ENCODE data around the gene SPOCK1. TPM values are rescaled to one million over a fixed set of nuclear protein-coding genes. Genes with fewer than 3 reads are reported as not detected.

SPOCK1 gene
- total and polyA plus RNA-seq, 7 experiments from 2014 or later = 2.8 TPM; not detected in 6

GRCh38 chr5:137096149-137097103, 402.7 kb downstream of the SPOCK1 start:
- H3K27ac Mint-ChIP-seq = no peak overlapping the region
- H3K36me3 ChIP-seq (ENCODE audit: control insufficient read depth in 2 of 3, insufficient read depth in 3 of 3, low read length in 3 of 3) = no peaks in the 10 kb centered on the region
- ATAC-seq = no peak
- no peaks in the 10 kb centered on the region for H3K9me3 ChIP-seq (ENCODE audit: control insufficient read depth in 2 of 3, low read length in 3 of 3)
- H3K4me1 Mint-ChIP-seq = no peaks in the 10 kb centered on the region
- no peak overlapping the region for H3K4me3 Mint-ChIP-seq
- DNase-seq = no peak
- intact Hi-C loops (cut with micrococcal nuclease) = no loop called here
- CTCF ChIA-PET = no interaction called here
- H3K27me3 Mint-ChIP-seq = peaks cover 0 to 12% (median under 1%) of the 10 kb centered on the region in 5 donors
- H3K27ac ChIP-seq (ENCODE audit: low read depth, low read length) = no peak overlapping the region
- no peak overlapping the region for H3K4me3 ChIP-seq (ENCODE audit: low read length)
- H3K36me3 Mint-ChIP-seq = no peaks in the 10 kb centered on the region
- no peaks in the 10 kb centered on the region for H3K27me3 ChIP-seq (ENCODE audit: control insufficient read depth in 2 of 2, insufficient read depth in 2 of 2, low read length in 2 of 2)
- peaks cover 0 to 3% (median 0%) of the 10 kb centered on the region in 11 donors for H3K9me3 Mint-ChIP-seq
- POLR2A ChIA-PET = no interaction called here
- no peaks in the 10 kb centered on the region for H3K4me1 ChIP-seq (ENCODE audit: control insufficient read depth in 2 of 2, insufficient read depth in 2 of 2, low read length in 2 of 2)

- peaks cover 0 to 13% (median 0%) of the 10 kb centered on the region in 5 donors for H3K27me3 Mint-ChIP-seq
- Histone ChIP-seq H3K4me3 (ENCODE audit: low read length) (no peak overlapping the region), H3K27me3 (ENCODE audit: control insufficient read depth in 2 of 2, insufficient read depth in 2 of 2, low read length in 2 of 2) (no peaks in the 10 kb centered on the region), H3K4me1 (ENCODE audit: control insufficient read depth in 2 of 2, insufficient read depth in 2 of 2, low read length in 2 of 2) (no peaks in the 10 kb centered on the region), H3K36me3 (ENCODE audit: control insufficient read depth in 2 of 3, insufficient read depth in 3 of 3, low read length in 3 of 3) (no peaks in the 10 kb centered on the region), H3K27ac (ENCODE audit: low read depth, low read length) (no peak overlapping the region), H3K9me3 (ENCODE audit: control insufficient read depth in 2 of 3, low read length in 3 of 3) (no peaks in the 10 kb centered on the region)
- H3K4me1 Mint-ChIP-seq = no peaks in the 10 kb centered on the region
- H3K4me3 Mint-ChIP-seq = no peak overlapping the region
- POLR2A ChIA-PET = interaction anchor here (0.6 kb wide), 1 partner anchor 222 kb away, joined by 3 read pairs; no protein-coding TSS in a partner anchor
- H3K9me3 Mint-ChIP-seq = peaks cover 0 to 3% (median 0%) of the 10 kb centered on the region in 11 donors
- H3K36me3 Mint-ChIP-seq = no peaks in the 10 kb centered on the region
- no peak for DNase-seq
- no peak overlapping the region for H3K27ac Mint-ChIP-seq
- ATAC-seq = no peak
- intact Hi-C loops (cut with micrococcal nuclease) = no loop called here
- CTCF ChIA-PET = no interaction called here
These were observed 403.5 kb downstream of the SPOCK1 start for GRCh38 chr5:137095597-137095996.

- Histone ChIP-seq H3K36me3 (ENCODE audit: control insufficient read depth in 2 of 3, insufficient read depth in 3 of 3, low read length in 3 of 3) (no peaks in the 10 kb centered on the region), H3K27ac (ENCODE audit: low read depth, low read length) (no peak overlapping the region), H3K9me3 (ENCODE audit: control insufficient read depth in 2 of 3, low read length in 3 of 3) (no peaks in the 10 kb centered on the region), H3K27me3 (ENCODE audit: control insufficient read depth in 2 of 2, insufficient read depth in 2 of 2, low read length in 2 of 2) (no peaks in the 10 kb centered on the region), H3K4me3 (ENCODE audit: low read length) (no peak overlapping the region), H3K4me1 (ENCODE audit: control insufficient read depth in 2 of 2, insufficient read depth in 2 of 2, low read length in 2 of 2) (no peaks in the 10 kb centered on the region)
- Mint-ChIP-seq H3K4me1 (no peaks in the 10 kb centered on the region), H3K27me3 (peaks cover 0 to 8% (median 0%) of the 10 kb centered on the region in 5 donors), H3K36me3 (no peaks in the 10 kb centered on the region), H3K27ac (no peak overlapping the region), H3K9me3 (peaks cover 0 to 2% (median 0%) of the 10 kb centered on the region in 11 donors), H3K4me3 (no peak overlapping the region)
- DNase-seq = no peak
- intact Hi-C loops (cut with micrococcal nuclease) = no loop called here
- ATAC-seq = no peak
- CTCF ChIA-PET = no interaction called here
- POLR2A ChIA-PET = no interaction called here
These were observed 406.3 kb downstream of the SPOCK1 start for GRCh38 chr5:137092831-137093230.

GRCh38 chr5:137091472-137091871, 407.7 kb downstream of the SPOCK1 start:
- H3K9me3 Mint-ChIP-seq = no peaks in the 10 kb centered on the region
- no peak overlapping the region for H3K4me3 Mint-ChIP-seq
- Histone ChIP-seq H3K27ac (ENCODE audit: low read depth, low read length) (no peak overlapping the region), H3K9me3 (ENCODE audit: control insufficient read depth in 2 of 3, low read length in 3 of 3) (no peaks in the 10 kb centered on the region), H3K4me3 (ENCODE audit: low read length) (no peak overlapping the region), H3K36me3 (ENCODE audit: control insufficient read depth in 2 of 3, insufficient read depth in 3 of 3, low read length in 3 of 3) (no peaks in the 10 kb centered on the region), H3K4me1 (ENCODE audit: control insufficient read depth in 2 of 2, insufficient read depth in 2 of 2, low read length in 2 of 2) (no peaks in the 10 kb centered on the region), H3K27me3 (ENCODE audit: control insufficient read depth in 2 of 2, insufficient read depth in 2 of 2, low read length in 2 of 2) (no peaks in the 10 kb centered on the region)
- H3K36me3 Mint-ChIP-seq = no peaks in the 10 kb centered on the region
- ChIA-PET POLR2A (no interaction called here), CTCF (no interaction called here)
- intact Hi-C loops (cut with micrococcal nuclease) = no loop called here
- H3K27ac Mint-ChIP-seq = no peak overlapping the region
- ATAC-seq (no peak), DNase-seq (no peak)
- no peaks in the 10 kb centered on the region for H3K4me1 Mint-ChIP-seq
- peaks cover 0 to 8% (median 0%) of the 10 kb centered on the region in 5 donors for H3K27me3 Mint-ChIP-seq

GRCh38 chr5:137090721-137091120, 408.4 kb downstream of the SPOCK1 start:
- no peak overlapping the region for H3K27ac ChIP-seq (ENCODE audit: low read depth, low read length)
- no peaks in the 10 kb centered on the region for H3K36me3 Mint-ChIP-seq
- no peak overlapping the region for H3K4me3 Mint-ChIP-seq
- no peaks in the 10 kb centered on the region for H3K27me3 ChIP-seq (ENCODE audit: control insufficient read depth in 2 of 2, insufficient read depth in 2 of 2, low read length in 2 of 2)
- POLR2A ChIA-PET = no interaction called here
- no peak for ATAC-seq
- peaks cover 0 to 14% (median 0%) of the 10 kb centered on the region in 5 donors for H3K27me3 Mint-ChIP-seq
- H3K9me3 Mint-ChIP-seq = no peaks in the 10 kb centered on the region
- no peaks in the 10 kb centered on the region for H3K9me3 ChIP-seq (ENCODE audit: control insufficient read depth in 2 of 3, low read length in 3 of 3)
- intact Hi-C loops (cut with micrococcal nuclease) = no loop called here
- no peak overlapping the region for H3K4me3 ChIP-seq (ENCODE audit: low read length)
- H3K4me1 ChIP-seq (ENCODE audit: control insufficient read depth in 2 of 2, insufficient read depth in 2 of 2, low read length in 2 of 2) = no peaks in the 10 kb centered on the region
- DNase-seq = no peak
- no peaks in the 10 kb centered on the region for H3K36me3 ChIP-seq (ENCODE audit: control insufficient read depth in 2 of 3, insufficient read depth in 3 of 3, low read length in 3 of 3)
- no peaks in the 10 kb centered on the region for H3K4me1 Mint-ChIP-seq
- no peak overlapping the region for H3K27ac Mint-ChIP-seq
- CTCF ChIA-PET = no interaction called here

- no peak overlapping the region for H3K27ac Mint-ChIP-seq
- H3K4me3 Mint-ChIP-seq = no peak overlapping the region
- H3K4me3 ChIP-seq (ENCODE audit: low read length) = no peak overlapping the region
- H3K36me3 ChIP-seq (ENCODE audit: control insufficient read depth in 2 of 3, insufficient read depth in 3 of 3, low read length in 3 of 3) = no peaks in the 10 kb centered on the region
- H3K4me1 ChIP-seq (ENCODE audit: control insufficient read depth in 2 of 2, insufficient read depth in 2 of 2, low read length in 2 of 2) = no peaks in the 10 kb centered on the region
- H3K36me3 Mint-ChIP-seq = no peaks in the 10 kb centered on the region
- no peaks in the 10 kb centered on the region for H3K4me1 Mint-ChIP-seq
- H3K27me3 ChIP-seq (ENCODE audit: control insufficient read depth in 2 of 2, insufficient read depth in 2 of 2, low read length in 2 of 2) = no peaks in the 10 kb centered on the region
- intact Hi-C loops (cut with micrococcal nuclease) = no loop called here
- H3K27ac ChIP-seq (ENCODE audit: low read depth, low read length) = no peak overlapping the region
- H3K9me3 Mint-ChIP-seq = no peaks in the 10 kb centered on the region
- CTCF ChIA-PET = no interaction called here
- ATAC-seq (no peak), DNase-seq (no peak)
- POLR2A ChIA-PET = no interaction called here
- H3K27me3 Mint-ChIP-seq = peaks cover 0 to 15% (median 0%) of the 10 kb centered on the region in 5 donors
- no peaks in the 10 kb centered on the region for H3K9me3 ChIP-seq (ENCODE audit: control insufficient read depth in 2 of 3, low read length in 3 of 3)
These were observed 409.0 kb downstream of the SPOCK1 start for GRCh38 chr5:137090151-137090550.

GRCh38 chr5:137088175-137088574, 411.0 kb downstream of the SPOCK1 start:
- Mint-ChIP-seq H3K4me3 (no peak overlapping the region), H3K9me3 (no peaks in the 10 kb centered on the region), H3K4me1 (no peaks in the 10 kb centered on the region), H3K27me3 (peaks cover 0 to 15% (median 4%) of the 10 kb centered on the region in 5 donors), H3K36me3 (no peaks in the 10 kb centered on the region), H3K27ac (no peak overlapping the region)
- intact Hi-C loops (cut with micrococcal nuclease) = no loop called here
- ChIA-PET POLR2A (no interaction called here), CTCF (no interaction called here)
- no peaks in the 10 kb centered on the region for H3K36me3 ChIP-seq (ENCODE audit: control insufficient read depth in 2 of 3, insufficient read depth in 3 of 3, low read length in 3 of 3)
- H3K27ac ChIP-seq (ENCODE audit: low read depth, low read length) = no peak overlapping the region
- H3K27me3 ChIP-seq (ENCODE audit: control insufficient read depth in 2 of 2, insufficient read depth in 2 of 2, low read length in 2 of 2) = no peaks in the 10 kb centered on the region
- no peak for ATAC-seq
- H3K4me1 ChIP-seq (ENCODE audit: control insufficient read depth in 2 of 2, insufficient read depth in 2 of 2, low read length in 2 of 2) = no peaks in the 10 kb centered on the region
- no peak for DNase-seq
- H3K9me3 ChIP-seq (ENCODE audit: control insufficient read depth in 2 of 3, low read length in 3 of 3) = no peaks in the 10 kb centered on the region
- no peak overlapping the region for H3K4me3 ChIP-seq (ENCODE audit: low read length)

Measured in naive thymus-derived CD4-positive, alpha-beta T cell (primary cell).